GM19043 (cell line): ENCODE data around the gene RAD51B.

Source experiments
- ATAC-seq: cut with Tn5 transposase; IDR thresholded peaks from one replicate; pipeline ENCODE4 v1.9.1; 2021; ENCODE audit warnings: low read depth; ENCODE audit not compliant: unreplicated experiment

RAD51B gene

DNA sequence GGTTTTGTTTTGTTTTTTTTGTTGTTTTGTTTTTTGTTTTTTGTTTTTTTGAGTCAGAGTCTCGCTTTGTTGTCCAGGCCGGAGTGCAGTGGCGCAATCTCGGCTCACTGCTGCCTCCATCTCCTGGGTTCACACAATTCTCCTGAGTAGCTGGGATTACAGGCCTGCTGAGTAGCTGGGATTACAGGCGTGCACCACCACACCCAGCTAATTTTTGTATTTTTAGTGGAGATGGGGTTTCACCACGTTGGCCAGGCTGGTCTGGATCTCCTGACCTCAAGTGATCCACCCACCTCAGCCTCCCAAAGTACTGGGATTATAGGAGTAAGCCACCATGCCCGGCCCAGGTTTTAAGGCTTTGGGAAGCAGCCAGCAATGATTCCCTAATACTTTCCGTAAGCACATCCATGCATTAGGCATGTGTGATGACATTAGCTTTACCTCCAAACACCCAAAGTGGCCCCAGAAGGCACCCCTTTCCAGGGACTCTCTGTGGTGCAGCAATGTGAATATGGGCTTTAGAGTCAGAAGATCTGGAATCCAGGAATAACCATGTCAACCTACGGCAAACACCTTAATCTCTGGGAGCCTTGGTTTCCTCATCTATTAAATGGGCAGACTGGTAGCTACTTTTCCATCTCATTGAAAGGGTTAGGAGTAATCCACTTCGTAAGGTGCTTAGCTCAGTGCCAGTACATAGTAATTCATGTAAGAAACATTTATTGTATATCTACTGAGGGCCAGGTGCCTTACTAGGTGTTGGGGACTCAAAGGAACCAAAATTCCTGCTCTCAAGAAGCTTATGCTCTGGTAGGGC is 820.4 kb downstream of the RAD51B start:
- ATAC-seq = no peak

DNA sequence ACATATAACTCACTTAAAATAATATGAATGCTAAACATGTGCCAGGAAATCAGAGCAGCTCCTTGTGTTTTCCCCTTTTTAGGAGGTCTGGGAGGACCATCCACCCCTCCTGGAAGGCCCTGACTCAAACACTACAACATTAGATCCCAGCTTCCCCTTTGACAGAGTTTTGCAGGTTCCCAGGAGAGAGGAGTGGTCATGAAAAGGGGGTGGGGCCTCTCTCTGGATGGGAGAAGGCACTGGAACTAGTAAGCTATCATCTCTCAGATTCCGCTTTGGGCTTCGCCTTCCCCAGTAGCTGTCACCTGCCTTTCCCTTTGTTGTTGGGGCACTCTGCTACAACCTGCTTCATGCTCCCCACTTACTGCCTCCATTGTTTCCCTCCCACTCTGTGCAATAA is 824.1 kb downstream of the RAD51B start:
- ATAC-seq = no peak

DNA sequence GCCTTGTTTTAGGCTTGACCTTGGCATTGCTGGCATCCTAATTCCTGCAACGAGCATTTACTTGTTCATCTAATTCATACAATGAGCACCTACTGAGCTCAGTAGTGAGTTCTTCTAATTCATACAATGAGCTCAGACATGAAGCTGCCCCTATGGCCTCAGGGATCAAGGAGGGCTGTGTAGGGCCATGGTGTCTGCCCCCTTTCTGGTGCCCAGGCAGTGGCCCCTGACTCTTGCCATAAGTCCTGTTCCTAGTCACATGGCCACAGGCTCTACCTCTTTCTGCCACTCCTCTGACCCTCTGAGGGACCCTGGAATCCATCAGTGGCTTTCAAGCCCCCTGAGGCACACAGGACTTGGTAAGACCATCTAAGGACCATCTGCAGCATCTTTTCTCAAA is 824.5 kb downstream of the RAD51B start:
- no peak for ATAC-seq

DNA sequence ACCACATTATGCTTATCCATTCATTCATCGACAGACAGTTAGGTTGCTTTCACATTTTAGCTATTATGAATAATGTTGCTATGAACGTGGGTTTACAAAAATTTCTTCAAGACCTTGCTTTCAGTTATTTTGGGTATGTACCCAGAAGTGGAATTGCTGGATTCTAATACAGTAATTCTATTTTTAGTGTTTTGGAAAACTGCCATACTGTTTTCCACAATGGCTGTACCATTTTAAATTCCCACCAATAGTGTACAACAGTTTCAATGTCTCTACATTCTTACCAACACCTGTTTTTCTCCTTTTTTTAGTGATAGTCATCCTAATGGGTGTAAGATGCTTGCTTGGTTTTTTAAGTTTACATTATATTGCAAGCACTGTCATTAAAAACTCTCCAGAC is 825.8 kb downstream of the RAD51B start:
- no peak for ATAC-seq

DNA sequence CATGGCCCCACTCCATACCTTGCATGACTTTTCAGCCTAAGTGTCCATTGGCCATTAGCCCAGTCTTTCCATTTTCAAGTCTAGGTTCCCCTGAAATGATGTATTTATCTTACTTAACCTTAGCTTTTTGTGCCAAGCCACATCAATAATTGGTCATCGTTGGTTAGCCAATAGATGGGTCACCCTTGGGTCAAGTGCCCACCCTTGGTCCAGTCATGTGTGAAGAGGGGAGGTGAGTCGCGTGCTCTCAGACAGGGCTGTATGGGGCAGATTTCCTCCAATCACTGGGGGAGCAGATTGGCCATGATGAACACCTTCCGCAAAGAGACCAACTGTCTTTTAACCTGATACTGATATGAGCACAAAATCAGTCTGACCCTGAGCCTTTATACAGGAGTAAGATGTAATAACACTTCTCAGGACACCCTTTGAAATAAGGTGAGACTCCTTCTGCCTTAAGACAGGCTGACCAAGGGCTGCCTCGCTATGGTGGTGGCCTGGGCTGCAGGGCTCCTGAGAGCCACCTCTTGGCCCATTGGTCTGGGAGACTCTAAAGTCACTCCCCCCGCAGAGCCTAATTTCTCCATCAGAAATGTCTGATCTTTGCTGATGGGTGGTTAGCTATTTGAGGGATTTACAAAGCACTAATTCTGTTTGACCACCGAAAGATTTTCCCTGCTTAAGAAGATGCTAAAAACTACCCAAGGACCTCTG is 830.1 kb downstream of the RAD51B start:
- no peak for ATAC-seq

DNA sequence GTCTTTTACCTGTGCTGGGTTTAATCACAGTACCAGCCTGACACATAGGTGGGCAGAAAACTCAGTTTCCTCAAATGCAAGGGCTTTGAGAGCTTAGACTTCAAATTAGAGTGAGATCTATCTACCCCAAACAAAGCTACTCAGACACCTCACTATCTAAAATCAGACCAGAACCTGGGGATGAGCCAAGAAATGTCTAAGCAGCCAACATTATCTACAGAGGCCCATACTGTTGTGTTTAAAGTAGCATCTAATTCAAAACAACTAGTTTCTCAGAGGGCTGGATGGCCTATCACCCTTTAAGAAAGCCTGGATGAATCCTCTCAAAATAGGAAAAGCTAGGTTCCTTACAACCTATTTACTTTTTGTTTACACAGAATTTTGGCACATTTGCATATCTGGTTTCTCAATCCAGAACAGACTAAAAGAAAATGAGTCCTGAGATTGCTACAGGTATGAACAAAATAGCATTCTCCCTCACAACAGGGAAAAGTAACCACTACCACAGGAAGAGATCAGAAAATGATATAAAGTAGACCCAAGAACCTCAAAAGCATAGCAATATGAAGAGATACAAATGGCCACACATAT is 830.9 kb downstream of the RAD51B start:
- no peak for ATAC-seq

DNA sequence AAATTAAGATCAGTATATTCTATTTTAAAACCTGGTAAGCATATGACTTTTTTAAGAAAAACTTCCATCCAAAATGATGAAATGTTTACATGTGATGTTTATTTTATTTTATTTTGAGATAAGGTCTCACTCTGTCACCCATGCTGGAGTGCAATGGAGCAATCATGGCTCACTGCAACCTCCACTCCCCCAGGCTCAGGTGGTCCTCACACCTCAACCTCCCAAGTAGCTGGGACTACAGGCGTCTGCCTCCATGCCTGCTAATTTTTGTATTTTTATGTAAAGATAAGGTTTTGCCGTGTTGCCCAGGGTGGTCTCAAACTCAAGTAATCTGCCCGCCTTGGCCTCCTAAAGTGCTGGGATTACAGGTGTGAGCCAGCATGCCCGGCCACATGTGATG is 831.5 kb downstream of the RAD51B start:
- ATAC-seq = no peak

DNA sequence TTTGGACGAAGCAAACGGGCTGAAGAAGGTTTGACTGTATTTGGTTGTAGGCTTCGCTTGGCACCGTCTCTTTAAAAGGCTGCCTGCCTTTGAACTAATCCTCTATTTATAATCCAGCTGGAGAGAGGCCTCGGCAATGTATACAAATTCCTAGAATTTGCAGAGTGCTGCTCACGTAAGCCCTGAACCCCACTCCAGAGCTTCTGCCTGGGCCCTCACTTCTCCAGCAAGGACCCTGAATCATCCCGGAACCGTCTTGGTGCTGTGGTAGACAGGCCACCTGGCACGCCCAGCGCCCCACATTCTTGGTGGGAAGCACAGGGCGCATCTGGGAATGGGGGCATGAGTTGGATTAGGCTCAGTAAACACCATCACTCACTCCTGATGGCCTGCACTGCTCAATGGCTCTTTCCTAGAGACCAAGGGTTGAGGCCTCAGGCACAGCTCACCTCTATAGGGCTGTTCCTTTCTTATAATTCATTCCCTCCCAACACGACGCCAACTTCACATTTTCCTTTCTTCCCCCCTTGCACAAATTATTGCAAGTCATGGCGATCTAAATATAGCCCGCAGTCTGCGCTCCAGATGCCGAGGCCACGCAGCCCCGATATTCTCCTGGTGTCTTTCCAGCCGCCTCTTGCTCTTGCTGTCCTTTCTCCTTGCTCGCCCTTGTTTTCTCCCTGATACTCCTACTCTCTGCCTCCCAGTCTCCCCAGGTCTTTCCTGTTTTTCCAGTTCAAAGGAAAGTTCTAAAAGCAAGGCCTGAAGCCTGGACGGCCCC is 832.3 kb downstream of the RAD51B start:
- no peak for ATAC-seq

DNA sequence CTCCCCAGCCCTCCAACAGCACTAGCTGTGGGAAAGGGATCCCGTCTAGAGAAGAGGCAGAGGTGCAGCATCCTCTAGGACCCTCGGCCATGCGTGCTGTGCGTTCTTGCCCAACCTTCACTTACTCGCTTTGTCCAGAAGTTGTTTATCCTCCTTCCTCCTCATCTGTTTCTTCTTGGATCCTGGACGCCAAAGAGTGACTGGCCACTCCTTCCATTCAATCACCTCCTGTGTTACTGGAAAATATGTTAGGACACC is 832.8 kb downstream of the RAD51B start:
- ATAC-seq = no peak

DNA sequence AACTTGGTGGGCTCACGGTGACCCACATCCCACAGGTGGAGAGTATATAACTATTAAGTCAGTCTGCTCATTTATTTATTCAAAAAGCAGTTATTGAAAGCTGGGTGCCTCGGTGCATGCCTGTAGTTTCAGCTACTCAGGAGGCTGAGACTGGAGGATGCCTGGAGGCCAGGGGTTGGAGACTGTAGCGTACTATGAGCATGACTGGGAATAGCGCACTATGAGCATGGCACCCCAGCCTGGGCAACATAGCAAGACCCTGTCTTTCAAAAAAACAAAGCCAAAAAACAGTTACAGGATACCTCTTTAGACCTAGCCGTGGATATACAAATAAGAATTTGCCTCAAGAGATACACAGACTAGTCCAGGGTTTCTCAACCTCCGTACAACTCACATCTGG is 833.5 kb downstream of the RAD51B start:
- no peak for ATAC-seq

DNA sequence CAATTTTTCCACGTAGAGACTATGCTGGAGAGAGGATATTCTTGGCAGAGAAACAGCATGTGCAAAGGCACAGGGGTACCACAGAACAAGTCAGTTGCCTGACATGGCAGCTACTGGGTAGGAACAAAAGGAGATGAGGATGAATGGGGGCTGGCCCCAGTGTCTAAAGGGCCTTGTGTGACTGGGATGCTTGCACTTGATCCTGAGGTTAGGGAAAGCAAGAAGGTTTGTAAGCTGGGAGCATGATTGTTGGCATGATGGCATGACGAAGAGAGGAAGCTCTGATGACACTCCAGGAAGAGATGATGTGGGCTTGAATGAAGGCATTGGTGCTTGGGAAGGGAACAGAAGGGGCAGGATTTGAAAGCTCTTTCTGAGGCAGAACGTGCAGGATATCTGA is 834.2 kb downstream of the RAD51B start:
- no peak for ATAC-seq

DNA sequence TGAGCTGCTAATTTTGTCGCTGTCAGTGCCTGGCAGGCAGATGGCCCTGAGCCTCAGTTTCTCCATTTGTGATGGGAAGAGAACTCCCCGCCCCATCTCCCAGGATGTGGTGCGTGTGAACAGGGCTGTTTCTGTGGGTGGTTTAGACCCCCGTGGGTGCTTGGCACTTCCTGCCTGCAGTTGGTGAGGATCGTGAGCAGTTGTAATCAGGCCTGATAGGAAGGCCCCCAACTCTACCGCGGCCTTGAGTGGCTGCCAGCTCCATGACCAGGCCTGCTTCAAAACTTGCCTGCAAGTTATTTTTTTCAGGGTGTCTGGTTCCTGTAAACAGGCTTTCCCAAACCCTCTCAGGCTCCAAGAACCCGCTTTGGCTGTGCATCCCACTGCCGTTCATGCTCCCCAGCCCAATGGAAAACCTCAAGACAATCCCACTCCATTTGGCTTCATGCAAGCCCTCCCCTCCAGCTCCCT is 834.9 kb downstream of the RAD51B start:
- ATAC-seq = no peak

DNA sequence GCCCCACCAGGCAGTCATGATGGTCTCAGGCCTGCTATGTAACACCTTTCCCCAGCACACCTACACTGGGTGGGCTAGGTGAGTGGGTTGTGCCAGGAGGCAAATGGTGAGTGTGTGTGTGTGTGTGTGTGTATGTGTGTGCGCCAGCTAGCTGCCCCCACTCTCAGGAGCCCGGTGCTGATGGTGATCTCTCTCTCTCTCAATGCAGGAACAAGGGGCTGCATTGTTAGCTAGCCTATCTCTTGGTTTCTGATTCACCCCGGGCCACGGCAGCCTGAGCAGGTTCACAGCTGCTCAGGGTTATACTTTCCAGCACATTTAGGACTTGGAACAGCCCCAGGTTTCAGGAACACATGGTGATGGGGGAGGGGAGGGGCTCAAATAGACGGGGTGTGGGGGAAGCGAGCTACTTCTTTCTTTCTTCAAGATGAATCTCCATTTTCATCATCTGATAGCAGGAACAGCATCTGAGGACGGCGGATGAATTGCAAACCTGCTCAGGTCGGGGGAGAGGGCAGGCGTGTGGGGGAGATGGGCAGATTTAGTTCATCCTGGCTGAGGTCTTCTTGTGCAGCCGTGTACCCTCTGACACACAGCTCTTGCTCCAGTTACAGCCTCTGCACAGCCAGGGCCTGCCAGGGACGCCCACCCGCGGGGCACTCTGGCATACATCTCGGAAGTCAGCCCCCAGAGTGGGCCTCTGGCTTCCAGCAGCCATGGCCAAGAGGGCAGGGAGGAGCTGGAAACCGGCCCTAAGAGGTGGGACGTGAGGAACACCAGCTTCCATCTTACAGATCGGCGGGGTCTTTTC is 835.6 kb downstream of the RAD51B start:
- ATAC-seq = no peak

DNA sequence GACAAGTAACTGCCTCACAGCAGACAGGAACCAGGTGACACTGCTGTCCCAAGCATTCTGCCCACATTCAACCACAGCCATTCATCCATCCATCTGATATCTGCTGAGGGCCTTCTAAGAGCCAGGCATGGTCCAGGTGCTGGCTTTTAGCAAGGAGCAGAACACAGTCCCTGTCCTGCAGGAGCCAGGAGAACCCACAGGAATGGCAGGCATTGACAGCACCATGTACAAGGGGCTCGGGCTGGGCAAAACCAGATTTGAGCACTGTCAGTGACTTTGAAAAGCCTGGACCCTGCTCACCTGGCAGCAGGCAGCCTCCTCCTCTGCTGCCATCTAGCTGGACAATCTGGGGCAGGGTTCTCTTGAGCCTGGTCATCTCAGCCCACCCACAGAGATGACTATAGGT is 836.3 kb downstream of the RAD51B start:
- no peak for ATAC-seq

DNA sequence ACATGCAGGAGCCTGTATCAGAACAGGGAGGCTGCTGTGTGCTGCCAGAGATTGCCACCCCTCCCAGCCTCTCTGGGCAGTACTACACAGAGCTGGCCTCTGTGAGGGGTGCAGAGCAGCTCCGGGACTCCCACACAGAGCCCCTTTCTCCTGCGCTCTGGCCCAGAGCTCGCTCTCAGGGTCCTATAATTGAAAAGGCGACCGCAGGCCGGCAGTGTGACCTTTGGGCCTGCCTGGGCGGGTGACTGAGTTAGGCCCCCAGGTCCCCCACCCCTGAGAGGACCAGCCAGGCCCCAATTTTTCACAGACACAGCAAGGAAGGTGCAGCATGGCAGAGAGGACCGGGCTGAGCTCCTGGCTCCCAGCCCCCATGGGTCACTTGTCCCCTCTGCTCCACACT is 836.9 kb downstream of the RAD51B start:
- no peak for ATAC-seq

DNA sequence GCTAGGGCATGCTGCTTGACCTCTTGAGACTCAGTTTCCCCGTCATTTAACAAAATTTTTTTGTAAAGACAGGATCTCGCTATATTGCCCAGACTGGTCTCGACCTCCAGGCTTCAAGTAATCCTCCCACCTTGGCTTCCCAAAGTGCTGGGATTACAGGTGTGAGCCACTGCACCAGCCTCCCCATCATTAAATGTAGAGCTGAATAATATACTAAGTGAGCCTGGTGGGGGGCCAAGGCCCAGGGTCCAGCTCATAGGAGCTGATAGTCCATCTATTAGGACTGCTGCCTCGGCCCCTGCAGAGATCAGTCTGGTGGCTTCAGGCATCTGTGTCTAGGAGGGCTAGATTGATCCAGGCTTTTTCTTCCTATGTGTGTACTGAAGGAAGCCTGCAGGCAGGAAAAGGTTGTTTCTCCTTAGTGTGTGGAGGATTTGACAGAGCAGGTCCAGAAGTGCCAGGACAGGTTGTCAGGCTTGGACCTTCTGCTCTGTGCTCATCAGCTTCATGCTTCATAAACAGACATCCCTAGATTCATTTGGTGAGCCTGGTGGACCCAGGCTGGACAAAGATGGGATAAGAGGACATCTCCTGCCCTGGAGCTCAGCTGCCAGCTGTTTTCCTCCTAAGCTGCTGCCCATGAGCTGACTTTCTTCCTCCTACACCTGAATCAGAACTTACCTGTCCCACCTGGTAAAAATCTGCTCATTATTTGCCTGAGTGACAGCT is 837.9 kb downstream of the RAD51B start:
- ATAC-seq = no peak

DNA sequence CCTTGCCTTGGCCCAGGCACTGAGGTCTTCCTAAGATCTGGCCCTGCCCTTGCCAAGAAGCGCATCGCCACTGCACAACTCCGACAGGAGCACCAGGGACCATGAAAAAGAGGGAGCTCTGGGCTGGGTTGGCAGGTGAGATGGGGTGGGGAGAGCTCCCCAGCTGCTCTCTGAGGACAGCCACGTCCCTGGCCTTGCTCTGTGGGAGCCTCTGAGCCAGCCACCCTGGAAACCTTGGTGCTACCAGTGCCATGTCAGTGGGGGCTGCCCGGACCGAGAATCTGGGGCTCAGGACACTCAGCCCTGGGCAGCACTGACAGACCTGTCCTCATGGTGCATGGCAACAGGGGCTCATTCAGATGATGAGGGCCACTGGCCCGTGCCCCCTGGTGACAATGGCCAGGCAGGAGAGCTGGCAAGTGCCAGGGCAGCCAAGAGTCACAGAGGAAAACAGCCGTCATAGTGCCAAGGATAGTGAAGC is 838.5 kb downstream of the RAD51B start:
- no peak for ATAC-seq

DNA sequence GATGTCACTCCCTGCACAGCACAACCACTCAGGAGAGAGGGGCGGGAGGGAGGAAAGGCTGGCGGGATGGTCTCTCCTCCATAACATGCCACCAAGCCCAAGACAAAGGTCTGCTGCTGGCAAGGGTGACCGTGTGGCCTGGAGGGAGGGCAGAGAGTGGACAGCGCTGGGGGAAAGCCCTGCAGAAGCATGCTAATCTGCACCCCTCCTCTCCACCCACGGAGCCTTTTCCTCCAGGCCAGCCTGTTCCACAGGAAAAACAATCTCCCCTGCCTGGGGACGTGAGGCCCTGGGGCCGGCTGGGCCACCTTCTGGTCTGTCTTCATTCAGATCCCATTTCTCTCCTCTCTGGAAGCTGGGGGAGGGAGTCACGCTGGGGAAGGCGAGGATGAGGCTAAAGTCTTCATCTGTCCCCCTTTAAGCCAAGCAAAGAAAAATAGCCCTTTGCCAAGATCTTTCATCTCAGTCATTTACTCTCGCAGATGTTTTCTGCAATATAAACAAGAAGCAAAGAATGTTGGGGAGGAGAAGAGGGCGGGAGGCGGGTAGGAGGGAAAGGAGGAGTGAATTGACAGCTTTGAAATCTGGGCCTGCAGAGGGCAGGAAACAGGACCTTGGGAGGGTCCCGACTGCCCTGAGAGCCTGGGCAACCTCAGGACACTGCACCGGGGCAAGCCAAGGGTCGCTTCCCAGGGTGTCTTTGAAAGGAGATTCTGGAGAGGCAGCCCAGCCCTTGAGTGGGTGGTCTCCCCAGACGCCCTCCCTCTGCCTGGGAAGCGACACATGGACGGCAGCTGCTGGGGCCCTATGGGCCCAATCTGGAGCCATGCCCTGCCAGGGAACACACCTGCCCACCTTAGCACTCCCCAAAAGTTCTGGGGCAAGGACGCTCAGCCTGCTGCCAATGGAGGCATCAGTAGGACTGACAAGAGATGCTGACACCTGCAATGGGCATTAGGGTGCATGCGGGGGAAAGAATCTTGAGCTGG is 839.7 kb downstream of the RAD51B start:
- ATAC-seq = no peak
